ENCODE data around the gene STARD13. TPM values are rescaled to one million over a fixed set of nuclear protein-coding genes. Genes with fewer than 3 reads are reported as not detected.

Gene STARD13
- total RNA-seq, 1 donor from 2014 or later: 23.6 TPM

GRCh38 chr13:33310245-33311038, 24.9 kb upstream of the STARD13 start:
- no peak for DNase-seq (ENCODE audit: low read depth, low spot score)
- H3K4me3 Mint-ChIP-seq: no peak overlapping the region
- H3K9me3 Mint-ChIP-seq: peaks cover 3% of the 10 kb centered on the region
- peaks cover 3% of the 10 kb centered on the region for H3K4me1 Mint-ChIP-seq
- H3K36me3 Mint-ChIP-seq (ENCODE audit: low read depth): peaks cover 6% of the 10 kb centered on the region
- TF ChIP-seq CTCF (conservative IDR thresholded peaks at IDR 0.05): no peak
- H3K27me3 Mint-ChIP-seq (ENCODE audit: low read depth): no peaks in the 10 kb centered on the region
- H3K27ac Mint-ChIP-seq (ENCODE audit: unreplicated experiment): no peak overlapping the region

- no peak overlapping the region for H3K27ac Mint-ChIP-seq (ENCODE audit: unreplicated experiment)
Observed at GRCh38 chr13:33308863-33309262, 23.3 kb upstream of the STARD13 start.

GRCh38 chr13:33307843-33308242, 22.3 kb upstream of the STARD13 start:
- DNase-seq (ENCODE audit: low read depth, low spot score): no peak
- TF ChIP-seq CTCF (conservative IDR thresholded peaks at IDR 0.05): no peak
- Mint-ChIP-seq H3K9me3 (peaks cover 3% of the 10 kb centered on the region), H3K4me1 (peaks cover 3% of the 10 kb centered on the region), H3K27ac (ENCODE audit: unreplicated experiment) (no peak overlapping the region), H3K4me3 (no peak overlapping the region), H3K27me3 (ENCODE audit: low read depth) (no peaks in the 10 kb centered on the region), H3K36me3 (ENCODE audit: low read depth) (peaks cover 6% of the 10 kb centered on the region)

More at GRCh38 chr13:33308863-33309262, 23.3 kb upstream of the STARD13 start:
- no peak overlapping the region for H3K4me3 Mint-ChIP-seq
- H3K36me3 Mint-ChIP-seq (ENCODE audit: low read depth): peaks cover 6% of the 10 kb centered on the region
- no peak for DNase-seq (ENCODE audit: low read depth, low spot score)
- H3K9me3 Mint-ChIP-seq: peaks cover 3% of the 10 kb centered on the region
- peaks cover 3% of the 10 kb centered on the region for H3K4me1 Mint-ChIP-seq
- TF ChIP-seq CTCF (conservative IDR thresholded peaks at IDR 0.05): no peak
- no peaks in the 10 kb centered on the region for H3K27me3 Mint-ChIP-seq (ENCODE audit: low read depth)

GRCh38 chr13:33303855-33304597, 18.5 kb upstream of the STARD13 start:
- Mint-ChIP-seq H3K9me3 (peaks cover 6% of the 10 kb centered on the region), H3K36me3 (ENCODE audit: low read depth) (peaks cover 6% of the 10 kb centered on the region), H3K27me3 (ENCODE audit: low read depth) (no peaks in the 10 kb centered on the region), H3K4me1 (peaks cover 3% of the 10 kb centered on the region), H3K27ac (ENCODE audit: unreplicated experiment) (no peak overlapping the region), H3K4me3 (no peak overlapping the region)
- no peak for DNase-seq (ENCODE audit: low read depth, low spot score)
- TF ChIP-seq CTCF (conservative IDR thresholded peaks at IDR 0.05): no peak

GRCh38 chr13:33299626-33300025, 14.1 kb upstream of the STARD13 start:
- H3K4me1 Mint-ChIP-seq: no peaks in the 10 kb centered on the region
- H3K4me3 Mint-ChIP-seq: no peak overlapping the region
- no peaks in the 10 kb centered on the region for H3K27me3 Mint-ChIP-seq (ENCODE audit: low read depth)
- TF ChIP-seq CTCF (conservative IDR thresholded peaks at IDR 0.05): no peak
- DNase-seq (ENCODE audit: low read depth, low spot score): no peak
- no peaks in the 10 kb centered on the region for H3K36me3 Mint-ChIP-seq (ENCODE audit: low read depth)
- H3K27ac Mint-ChIP-seq (ENCODE audit: unreplicated experiment): no peak overlapping the region
- peaks cover 3% of the 10 kb centered on the region for H3K9me3 Mint-ChIP-seq
